ENCODE measurements around the gene ARHGAP24. TPM values are rescaled to one million over a fixed set of nuclear protein-coding genes. Genes with fewer than 3 reads are reported as not detected.

The ARHGAP24 gene
- total and polyA plus RNA-seq, 10 of the 15 experiments (the other 5 are each of a cell fraction or from before 2014, with no cell fraction given): 0.10 to 4.2 (median 0.52) TPM

- in situ Hi-C loops (cut with MboI): no loop called here
- Histone ChIP-seq H3K27me3 (replicated peaks in 1 of 2; ENCODE audit: control insufficient read depth in 2 of 2, insufficient read depth in 2 of 2, low read length in 1 of 2) (no peaks in the 10 kb centered on the region), H3K36me3 (ENCODE audit: control insufficient read depth in 2 of 2, insufficient read depth in 2 of 2, low read length in 1 of 2) (no peaks in the 10 kb centered on the region), H2AFZ (ENCODE audit: control insufficient read depth, low read depth, low read length) (no peak overlapping the region), H3K9ac (ENCODE audit: control insufficient read depth, insufficient read depth, low read length) (no peak overlapping the region), H3K4me2 (ENCODE audit: control insufficient read depth, insufficient read depth) (no peak overlapping the region), H4K20me1 (ENCODE audit: control insufficient read depth, insufficient read depth) (no peaks in the 10 kb centered on the region), H3K4me1 (ENCODE audit: control insufficient read depth, insufficient read depth, low read length) (no peaks in the 10 kb centered on the region), H3K79me2 (ENCODE audit: control insufficient read depth, insufficient read depth, low read length) (no peaks in the 10 kb centered on the region), H3K9me3 (replicated peaks; ENCODE audit: control insufficient read depth, insufficient read depth, low read length) (no peaks in the 10 kb centered on the region), H3K4me3 (no peak overlapping the region), H3K27ac (ENCODE audit: control insufficient read depth, insufficient read depth) (no peak overlapping the region)
- ChIA-PET SMC1A (ENCODE audit: uncharacterized antibody, unreplicated experiment) (no interaction called here), POLR2A (no interaction called here), CTCF (no interaction called here), RAD21 (ENCODE audit: unreplicated experiment) (no interaction called here)
- DNase-seq (ENCODE audit: low read depth, low spot score): no peak
- 21% methylated on average over 9 of the region's 10 CpGs for WGBS (ENCODE audit: insufficient coverage, insufficient replicate concordance, low lambda C conversion rate, missing lambda C conversion rate)
- intact Hi-C loops (cut with micrococcal nuclease; ENCODE audit: unreplicated experiment): no loop called here
- no peak for FAIRE-seq
- TF ChIP-seq SRF (IDR thresholded peaks at IDR 0.05; ENCODE audit: low read depth in 2 of 2, low read length in 2 of 2) (no peak), HCFC1 (IDR thresholded peaks at IDR 0.05; ENCODE audit: low read length) (no peak), BHLHE40 (IDR thresholded peaks at IDR 0.05; ENCODE audit: borderline replicate concordance in 1 of 2, low read depth in 2 of 2, low read length in 1 of 2) (no peak), MTA3 (IDR thresholded peaks at IDR 0.05; ENCODE audit: borderline replicate concordance, low read length) (no peak), CEBPZ (IDR thresholded peaks at IDR 0.05; ENCODE audit: low read depth, low read length) (no peak), FOS (IDR thresholded peaks at IDR 0.05; ENCODE audit: borderline replicate concordance, extremely low read depth, insufficient read length) (no peak), ASH2L (IDR thresholded peaks at IDR 0.05; ENCODE audit: borderline replicate concordance, low read depth) (no peak), RAD21 (IDR thresholded peaks at IDR 0.05; ENCODE audit: insufficient read depth, low read depth, low read length) (no peak), KDM1A (IDR thresholded peaks at IDR 0.05; ENCODE audit: borderline replicate concordance) (no peak), SREBF1 (IDR thresholded peaks at IDR 0.05; ENCODE audit: low read length) (no peak)
- ATAC-seq: peak; percentile 46; the same call in 2 of the 3 replicates
- no TSS peak for BruUV-seq (replicated peaks)
Observed at GRCh38 chr4:85929961-85930665, 455.2 kb downstream of the ARHGAP24 start.
